Kidney epithelial cell (primary cell): ENCODE measurements around the gene DYNC1I1. TPM values are rescaled to one million over a fixed set of nuclear protein-coding genes. Genes with fewer than 3 reads are reported as not detected.

Source experiments
- DNase-seq: peaks from one replicate; pipeline ENCODE4 v3.0.0-alpha.2; 2010; ENCODE audit warnings: low read depth
- H3K27me3 ChIP-seq: 2 replicates; pipeline ENCODE4 v1.6.0; 2011; ENCODE audit warnings: low read length; ENCODE audit not compliant: control insufficient read depth, insufficient read depth
- H3K36me3 ChIP-seq: 2 replicates; pipeline ENCODE4 v1.5.1; 2011; ENCODE audit warnings: low read length; ENCODE audit not compliant: control insufficient read depth, insufficient read depth
- H3K4me3 ChIP-seq: 2 replicates; pipeline ENCODE4 v1.5.1; 2011; ENCODE audit warnings: low read depth, mild to moderate bottlenecking, control low read depth, low read length
- CTCF ChIP-seq: IDR thresholded peaks from 2 replicates; pipeline ENCODE4 v1.5.1; 2011; ENCODE audit warnings: mild to moderate bottlenecking, moderate library complexity, low read length, control low read depth, inconsistent platforms; ENCODE audit not compliant: insufficient read depth, poor library complexity, severe bottlenecking
- total RNA-seq: library from RNA; depleted of rRNA; stranded (reverse); fragments of >200 nt; gene quantifications from 2 replicates; pipeline ENCODE4 v1.2.3, GENCODE V29; 2015

DYNC1I1 gene
- total RNA-seq, 1 donor from 2014 or later = 0.08 TPM

- Histone ChIP-seq H3K4me3 (no peak overlapping the region), H3K27me3 (no peaks in the 10 kb centered on the region), H3K36me3 (no peaks in the 10 kb centered on the region)
- TF ChIP-seq CTCF = no peak
- DNase-seq = no peak
Measured at GRCh38 chr7:95874541-95875265, 102.3 kb downstream of the DYNC1I1 start.

GRCh38 chr7:95875519-95875918 lies 103.2 kb downstream of the DYNC1I1 start:
- no peaks in the 10 kb centered on the region for H3K27me3 ChIP-seq
- H3K4me3 ChIP-seq = no peak overlapping the region
- H3K36me3 ChIP-seq = no peaks in the 10 kb centered on the region
- DNase-seq = no peak
- TF ChIP-seq CTCF = no peak

GRCh38 chr7:95878677-95879076 lies 106.3 kb downstream of the DYNC1I1 start:
- no peak overlapping the region for H3K4me3 ChIP-seq
- no peak for DNase-seq
- H3K36me3 ChIP-seq = no peaks in the 10 kb centered on the region
- no peak for TF ChIP-seq CTCF
- no peaks in the 10 kb centered on the region for H3K27me3 ChIP-seq

- H3K4me3 ChIP-seq = no peak overlapping the region
- no peaks in the 10 kb centered on the region for H3K36me3 ChIP-seq
- DNase-seq = no peak
- no peaks in the 10 kb centered on the region for H3K27me3 ChIP-seq
- TF ChIP-seq CTCF = no peak
Measured at GRCh38 chr7:95881597-95881996, 109.2 kb downstream of the DYNC1I1 start.

- Histone ChIP-seq H3K27me3 (no peaks in the 10 kb centered on the region), H3K36me3 (no peaks in the 10 kb centered on the region), H3K4me3 (no peak overlapping the region)
- no peak for TF ChIP-seq CTCF
- no peak for DNase-seq
Measured at GRCh38 chr7:95883217-95883616, 110.9 kb downstream of the DYNC1I1 start.
